CD4-positive, alpha-beta T cell treated with Interleukin-12 subunit alpha and Interleukin-12 subunit beta, for 1 hour (primary cell): ENCODE data around the gene METTL16.

Experiments used
- DNase-seq: peaks from one replicate; pipeline ENCODE4 v3.0.0-alpha.2; 2020

Gene METTL16

DNA sequence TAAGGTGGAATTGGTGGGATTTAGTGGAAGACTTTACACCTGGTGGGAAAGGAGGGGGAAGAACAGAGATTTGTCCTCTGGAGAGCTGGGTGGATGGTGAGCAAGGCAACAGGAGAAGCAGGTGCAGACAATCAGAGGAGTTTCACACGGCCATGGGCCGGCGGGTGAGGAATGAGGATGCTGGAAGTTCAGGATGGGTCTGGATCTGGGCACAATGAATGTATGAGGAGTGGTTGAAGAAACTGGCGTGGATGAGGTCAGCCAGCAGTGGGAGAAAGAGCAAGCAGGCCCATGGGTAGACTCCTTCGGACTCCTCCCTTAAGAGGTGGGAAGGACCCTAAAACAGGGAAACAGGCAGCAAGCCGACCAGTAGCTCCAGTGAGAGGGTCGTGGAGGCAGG lies 100.7 kb downstream of the METTL16 start:
- DNase-seq, result no peak

DNA sequence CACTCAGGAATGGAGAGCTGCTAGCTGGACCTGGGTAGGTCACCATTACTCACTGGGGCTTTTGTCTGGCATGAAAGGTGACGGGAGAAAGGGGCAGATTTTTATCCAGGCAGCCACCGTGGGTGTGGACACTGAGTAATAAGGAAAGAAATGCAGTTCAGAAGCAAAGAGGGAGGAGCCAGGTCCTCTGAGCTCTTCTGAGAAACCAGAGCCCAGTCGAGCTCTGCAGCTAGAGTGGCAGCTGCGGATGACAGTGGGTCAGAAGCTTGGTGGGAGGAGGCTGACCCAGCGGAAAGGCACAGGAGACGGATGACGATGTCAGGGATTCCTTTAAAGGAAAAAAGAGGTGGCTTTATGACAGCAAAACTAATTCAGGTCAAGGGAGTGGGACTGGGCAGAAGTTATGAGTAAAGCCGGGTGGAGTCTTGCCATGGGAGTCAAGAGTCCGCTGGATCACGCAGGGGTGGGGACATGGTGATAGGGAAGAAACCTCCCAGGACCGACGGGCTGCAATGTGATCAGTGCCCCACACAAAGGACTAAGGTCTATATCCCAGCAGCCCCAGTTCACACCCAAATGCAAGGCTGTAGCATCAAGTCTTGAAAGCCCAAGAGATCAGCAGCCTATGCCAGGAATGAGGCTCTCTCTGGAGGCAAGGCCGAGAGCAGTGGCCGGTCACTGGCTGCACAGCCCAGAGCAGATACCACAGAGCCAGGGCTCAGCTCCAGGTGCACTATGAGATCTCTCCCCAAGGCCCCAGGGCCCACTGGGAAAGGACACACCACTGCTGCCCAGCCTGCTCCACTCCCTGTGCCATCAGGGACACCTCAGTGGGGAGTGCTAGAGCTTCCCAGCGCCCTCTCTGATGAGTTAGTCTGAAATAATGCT lies 104.5 kb downstream of the METTL16 start:
- DNase-seq, result no peak

DNA sequence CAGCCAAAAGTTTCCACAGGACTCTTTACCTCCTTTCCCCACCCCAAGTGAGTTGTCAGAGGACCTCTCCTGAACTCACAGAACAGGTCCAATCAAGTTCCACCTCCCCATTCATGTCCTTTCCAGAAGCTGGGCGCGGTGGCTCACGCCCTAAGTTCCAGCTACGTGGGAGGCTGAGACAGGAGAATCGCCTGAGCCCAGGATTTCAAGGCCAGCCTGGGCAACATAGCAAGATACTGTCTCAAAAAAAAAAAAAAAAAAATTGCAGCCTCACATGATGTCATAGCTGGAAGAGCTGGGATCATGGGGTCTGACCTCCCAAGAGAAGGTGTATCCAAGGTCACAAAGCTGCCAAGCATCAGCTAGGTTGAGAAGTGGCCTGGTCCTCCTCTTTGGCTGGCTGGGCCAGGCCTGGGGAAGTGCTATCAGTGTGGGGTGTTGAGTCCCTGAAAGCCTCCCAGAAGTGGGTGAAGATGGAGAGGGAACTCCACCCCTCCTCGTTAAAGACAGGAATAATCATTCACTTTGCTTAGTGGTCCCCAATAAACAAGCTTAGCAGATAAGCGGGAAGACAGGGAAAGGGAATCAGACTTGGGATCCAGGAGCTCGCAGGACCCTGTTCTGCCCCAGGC lies 105.3 kb downstream of the METTL16 start:
- DNase-seq, result no peak

DNA sequence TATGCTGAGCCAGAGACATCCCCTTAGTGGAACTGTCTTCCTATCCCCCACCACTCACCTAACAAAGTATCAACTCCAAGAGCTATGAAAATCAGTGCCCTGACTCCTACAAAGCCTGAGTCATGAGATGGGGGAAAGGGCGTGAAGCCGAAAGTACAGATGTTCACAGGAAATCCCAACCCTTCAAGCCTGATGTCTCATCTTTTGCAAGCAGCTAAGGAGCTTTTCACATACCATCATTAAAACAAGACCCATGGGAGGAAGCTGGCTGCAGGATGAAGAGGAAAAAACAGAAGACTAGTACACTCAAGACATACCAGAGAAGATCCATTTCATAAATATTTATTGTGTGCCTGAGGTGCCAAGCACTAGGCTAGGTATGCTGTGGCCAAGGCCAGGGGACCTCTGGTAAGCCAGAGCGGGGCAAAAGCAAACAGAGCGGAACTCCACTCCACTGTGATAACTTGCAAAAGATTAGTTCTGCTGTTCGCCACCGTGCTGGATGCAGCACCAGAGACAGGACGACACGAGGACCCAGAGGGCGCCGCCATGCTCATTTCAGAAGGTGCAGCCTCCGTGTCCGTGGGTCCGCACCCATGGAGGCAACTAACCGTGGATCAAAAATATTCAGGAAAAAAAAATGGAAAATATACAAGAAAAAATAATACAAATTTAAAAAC lies 106.3 kb downstream of the METTL16 start:
- DNase-seq, result no peak

DNA sequence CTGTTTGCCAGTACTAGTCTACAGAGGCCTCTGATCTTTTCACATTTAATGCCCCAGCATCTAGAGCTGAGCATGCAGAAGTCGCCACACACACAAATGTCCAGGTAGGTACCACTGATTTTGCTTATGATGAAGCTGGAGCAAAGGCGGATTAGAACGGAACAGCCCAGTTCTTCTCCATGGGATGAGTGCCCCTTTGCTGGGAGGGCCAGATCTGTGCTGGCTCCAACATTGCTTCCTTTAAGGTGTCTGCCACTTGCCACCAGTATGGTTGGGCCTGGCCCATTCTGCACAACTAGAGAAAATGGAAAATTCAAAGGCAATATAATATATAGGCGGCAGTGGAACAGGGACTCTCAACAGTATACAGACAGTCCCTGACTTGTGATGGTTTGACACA lies 108.6 kb downstream of the METTL16 start:
- DNase-seq, result no peak

DNA sequence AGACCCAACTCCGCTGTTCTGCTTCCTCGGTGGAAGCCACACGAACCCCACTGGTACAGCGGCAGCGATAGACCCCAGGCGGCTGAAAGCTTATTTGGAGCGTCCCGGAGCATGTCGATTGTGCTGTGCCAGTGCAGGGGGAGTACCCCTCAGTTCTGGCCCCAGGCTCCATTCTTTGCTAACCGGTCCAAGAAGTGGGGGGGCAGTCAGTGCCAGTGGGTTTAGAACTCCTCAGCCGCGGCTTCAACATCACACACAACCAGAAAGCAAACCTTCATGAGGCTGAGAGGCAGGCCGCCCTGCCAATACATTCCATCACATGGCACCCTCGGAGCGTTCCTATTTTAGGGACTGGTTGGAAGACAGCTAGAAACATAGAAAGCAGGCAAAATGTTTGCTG lies 109.1 kb downstream of the METTL16 start:
- no peak for DNase-seq

DNA sequence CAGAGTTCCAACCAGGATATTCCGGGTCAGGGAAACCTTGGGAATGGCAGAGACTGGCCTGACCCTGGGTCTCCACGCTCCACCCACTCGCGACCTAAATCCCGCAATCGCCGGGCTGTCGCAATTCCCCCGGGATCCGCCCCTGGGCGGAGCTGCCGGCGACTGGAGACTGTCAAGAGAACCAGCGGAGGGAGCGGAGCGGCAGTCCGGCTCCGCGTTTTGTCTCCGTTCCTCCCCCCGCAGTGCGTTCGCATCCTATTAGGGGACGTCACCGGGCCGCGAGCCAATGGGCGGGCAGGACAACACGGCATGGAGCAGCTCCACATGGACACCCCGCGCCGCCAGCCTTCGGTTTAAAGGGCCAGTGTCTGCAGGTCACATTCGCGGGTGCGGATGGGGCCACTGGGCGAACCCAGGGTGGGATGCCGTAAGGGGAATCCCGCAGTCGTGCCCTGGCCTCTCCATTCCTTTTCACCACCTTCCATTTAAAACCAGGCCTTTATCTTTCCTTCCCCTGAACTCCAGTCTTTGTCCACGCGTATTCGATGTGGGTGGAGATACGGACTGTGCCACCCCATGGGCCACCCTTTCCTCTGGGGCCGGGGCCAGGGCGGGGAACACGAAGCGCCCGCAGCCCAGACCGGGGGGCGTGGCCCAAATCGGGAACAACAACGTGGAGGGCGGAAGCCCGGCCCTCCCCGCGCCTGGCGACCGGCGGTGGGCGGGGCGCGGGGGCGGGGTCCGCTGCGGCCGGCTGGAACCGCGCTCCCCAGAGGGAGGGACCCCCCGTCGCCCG lies 110.1 kb downstream of the METTL16 start:
- peak; percentile 99 for DNase-seq

DNA sequence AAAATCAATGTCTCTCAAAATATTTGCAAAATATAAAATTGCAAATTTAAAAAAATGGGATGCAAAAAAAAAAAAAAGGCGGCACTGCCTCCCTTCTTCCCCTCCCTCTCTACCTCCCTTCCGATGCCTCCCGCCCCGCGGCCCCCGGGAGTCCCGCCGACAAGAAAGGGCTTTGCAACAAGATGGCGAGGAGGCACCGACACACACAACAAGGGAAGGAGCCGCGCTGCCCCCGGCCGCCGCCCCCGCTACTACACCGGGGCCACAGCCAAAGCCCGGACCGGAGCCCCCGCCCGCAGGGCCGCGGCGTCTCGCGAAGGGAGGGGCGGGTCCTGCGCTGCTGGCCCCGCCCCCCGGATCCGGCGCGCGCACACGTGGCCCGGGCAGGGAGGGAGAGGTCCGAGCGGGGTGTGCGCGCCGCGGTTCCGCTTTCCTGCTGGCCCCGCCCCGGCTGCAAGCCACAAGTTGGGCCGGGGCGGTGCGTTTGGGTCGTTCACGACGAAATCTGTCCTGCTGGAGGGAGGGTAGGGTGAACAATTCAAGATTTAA lies 110.7 kb downstream of the METTL16 start, which contains the start of gene MNT:
Gene MNT (minus strand): TSS at position 184 of the 549 bp plus-strand sequence. CDS start 348 bp downstream, outside the sequence.
- DNase-seq, result peak; percentile 96

DNA sequence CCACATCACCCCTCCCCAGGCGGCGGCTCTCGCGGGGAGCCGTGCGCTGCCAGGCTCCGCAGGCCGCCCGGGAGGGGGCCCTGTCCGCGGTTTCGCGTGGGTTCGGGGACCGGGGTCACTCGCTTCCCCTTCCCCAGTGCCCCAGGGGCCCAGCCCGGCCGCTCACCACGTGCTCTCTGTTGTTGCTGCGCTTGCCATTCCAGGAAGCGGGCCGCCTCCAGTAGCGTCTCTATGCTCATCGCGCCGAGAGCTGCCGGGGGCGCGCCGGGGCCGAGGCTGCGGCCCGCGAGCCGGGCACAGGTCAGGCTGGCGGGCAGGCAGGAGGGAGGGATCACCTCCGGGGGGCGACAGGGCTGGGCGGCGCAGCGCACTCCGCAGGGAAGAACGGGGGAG lies 111.2 kb downstream of the METTL16 start:
- DNase-seq, result peak; percentile 48

DNA sequence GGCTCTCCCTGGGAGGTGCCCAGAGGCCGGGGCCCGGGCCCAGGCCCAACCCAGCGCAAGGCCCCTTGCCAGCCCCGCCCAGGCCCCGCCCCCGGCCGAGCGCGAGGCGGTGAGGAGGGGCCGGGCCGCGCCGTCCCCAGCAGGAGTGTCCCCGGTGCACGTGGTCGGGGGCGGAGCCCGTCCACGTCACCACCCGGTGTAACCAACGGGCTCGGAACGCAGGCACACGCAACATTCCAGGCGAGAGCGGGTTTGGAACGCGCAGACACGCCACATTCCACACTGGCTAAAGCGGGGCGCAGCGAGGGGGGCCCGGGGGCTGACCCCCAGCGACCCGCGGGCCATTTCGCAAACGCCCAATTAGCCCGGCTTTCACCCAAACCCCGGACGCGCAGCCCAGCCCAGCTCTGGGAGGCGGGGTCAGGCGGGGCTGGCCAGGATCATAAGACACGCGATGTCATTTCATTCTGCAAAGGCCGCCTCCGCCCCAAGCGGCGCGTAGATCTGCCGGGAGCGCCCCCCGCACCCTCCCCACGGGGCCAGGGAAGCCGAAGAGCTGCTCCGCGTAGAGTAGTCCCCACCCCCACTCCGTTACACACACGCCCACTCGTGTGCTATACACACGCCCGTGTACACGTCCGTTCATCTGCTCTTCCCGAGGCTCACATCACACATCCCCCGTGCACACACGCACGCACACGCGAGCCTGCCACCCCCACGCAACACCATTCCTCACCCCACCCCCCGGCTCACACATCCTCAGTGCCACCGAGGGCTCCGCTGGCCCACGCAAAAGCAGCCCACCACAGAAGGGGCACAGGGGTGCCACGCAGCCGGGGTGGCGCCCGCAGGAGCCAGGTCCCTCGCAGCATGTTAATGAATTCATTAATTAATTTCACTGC lies 111.9 kb downstream of the METTL16 start:
- DNase-seq, result peak; percentile 94

DNA sequence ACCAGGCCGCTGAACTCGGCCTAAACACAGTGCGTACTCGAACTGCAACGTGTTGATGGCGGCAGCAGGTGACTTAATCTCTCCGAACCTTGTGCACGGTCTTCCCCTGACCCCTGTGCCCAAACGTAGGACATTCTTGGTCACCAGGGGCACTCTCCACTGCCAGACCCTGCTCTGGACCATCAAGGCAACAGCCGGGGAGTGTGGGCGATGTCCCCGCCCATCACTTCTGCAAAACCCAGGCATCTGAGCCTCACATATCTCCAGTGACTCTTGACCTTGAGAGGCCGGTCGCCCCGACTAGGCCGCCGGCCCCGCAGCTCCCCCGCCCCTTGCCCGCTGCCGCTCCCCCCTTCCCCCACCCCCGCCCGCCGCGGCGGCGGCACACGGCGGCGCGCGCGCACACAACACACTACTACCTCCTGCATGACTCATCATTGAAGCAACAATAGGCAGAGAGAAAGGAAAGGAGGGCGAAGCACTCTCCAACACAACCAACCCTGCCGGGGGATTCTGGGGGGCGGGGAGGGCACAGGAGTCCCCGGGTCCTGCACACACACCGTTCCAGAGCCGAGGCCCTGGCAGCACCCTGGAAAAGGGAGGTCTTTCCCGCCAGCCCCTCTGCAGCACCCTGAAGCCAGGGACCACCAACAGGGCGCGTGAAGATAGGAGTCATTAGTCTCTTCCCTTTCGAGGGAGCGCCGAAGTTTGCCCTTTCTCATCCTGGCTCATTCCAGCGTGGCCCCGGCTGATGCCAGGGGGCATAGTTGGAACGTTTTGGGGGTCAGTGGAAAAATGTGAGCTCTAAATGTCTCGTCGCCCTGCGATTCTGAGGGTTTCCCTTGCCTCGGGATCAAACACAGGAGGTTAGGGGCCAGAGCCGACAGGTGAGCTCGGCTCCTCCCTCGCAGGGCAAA lies 112.8 kb downstream of the METTL16 start:
- peak; percentile 74 for DNase-seq

DNA sequence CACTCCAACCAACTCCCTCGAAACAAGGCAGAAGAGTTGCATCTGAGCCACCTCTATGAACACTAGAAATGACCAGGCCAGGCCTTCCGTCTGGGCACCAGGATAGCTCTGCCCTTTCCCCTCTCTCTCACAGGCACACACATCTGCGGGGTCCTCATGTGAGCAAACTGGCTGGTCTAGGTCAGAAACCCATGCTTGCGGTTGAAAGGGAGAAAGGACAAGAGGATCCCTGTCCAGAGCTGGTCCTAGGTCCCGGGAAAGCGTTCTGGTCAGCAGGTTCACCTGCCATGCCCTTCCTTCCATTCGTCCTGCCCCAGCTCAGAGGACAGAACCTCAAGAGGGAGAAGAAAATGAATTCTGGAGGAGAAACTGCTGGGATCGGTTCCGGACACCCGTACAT lies 113.5 kb downstream of the METTL16 start:
- DNase-seq, result no peak

DNA sequence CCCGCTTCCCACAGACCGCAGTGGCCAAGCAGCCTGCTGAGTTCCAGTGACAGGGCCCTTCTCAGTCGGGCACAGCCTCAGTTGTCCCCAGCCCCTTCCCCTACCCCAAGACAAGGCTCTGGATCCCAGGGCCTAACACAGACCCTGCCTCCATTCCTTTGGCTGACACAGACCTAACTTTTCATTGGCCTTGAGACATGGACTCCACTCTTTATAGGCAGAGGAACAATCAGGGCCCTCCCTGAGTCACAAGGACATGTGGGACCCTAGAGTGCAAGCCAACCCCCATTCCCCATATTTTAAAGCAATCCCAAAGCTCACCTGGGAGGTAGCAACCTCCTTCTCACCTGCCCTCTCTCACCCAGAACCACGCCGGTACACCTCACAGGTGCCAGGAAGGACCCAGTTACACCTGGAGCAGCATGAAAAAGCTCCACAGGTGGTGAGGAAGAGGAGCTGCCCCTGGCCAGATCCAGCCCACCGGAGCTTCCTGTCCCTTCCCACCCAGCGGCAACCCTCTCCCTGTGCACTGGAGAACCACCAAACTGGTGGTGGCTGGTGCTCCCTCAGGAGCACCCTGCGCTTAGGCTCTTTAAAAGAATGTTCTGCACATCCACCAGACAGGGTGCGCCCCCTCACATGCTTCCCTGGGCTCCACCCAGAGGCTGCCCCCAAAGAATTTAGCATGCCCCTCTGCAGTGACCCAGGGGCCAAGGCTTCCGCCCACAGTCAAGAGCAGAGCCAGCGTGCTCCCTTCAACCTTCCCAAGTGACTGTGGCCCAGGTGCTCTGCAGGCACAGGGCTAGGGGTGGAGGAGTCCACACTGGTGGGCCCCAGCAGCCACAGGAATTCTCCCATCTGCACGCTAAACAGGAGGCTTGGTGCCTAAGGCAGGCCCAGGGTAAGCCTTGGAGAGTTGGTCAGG lies 114.2 kb downstream of the METTL16 start:
- no peak for DNase-seq

DNA sequence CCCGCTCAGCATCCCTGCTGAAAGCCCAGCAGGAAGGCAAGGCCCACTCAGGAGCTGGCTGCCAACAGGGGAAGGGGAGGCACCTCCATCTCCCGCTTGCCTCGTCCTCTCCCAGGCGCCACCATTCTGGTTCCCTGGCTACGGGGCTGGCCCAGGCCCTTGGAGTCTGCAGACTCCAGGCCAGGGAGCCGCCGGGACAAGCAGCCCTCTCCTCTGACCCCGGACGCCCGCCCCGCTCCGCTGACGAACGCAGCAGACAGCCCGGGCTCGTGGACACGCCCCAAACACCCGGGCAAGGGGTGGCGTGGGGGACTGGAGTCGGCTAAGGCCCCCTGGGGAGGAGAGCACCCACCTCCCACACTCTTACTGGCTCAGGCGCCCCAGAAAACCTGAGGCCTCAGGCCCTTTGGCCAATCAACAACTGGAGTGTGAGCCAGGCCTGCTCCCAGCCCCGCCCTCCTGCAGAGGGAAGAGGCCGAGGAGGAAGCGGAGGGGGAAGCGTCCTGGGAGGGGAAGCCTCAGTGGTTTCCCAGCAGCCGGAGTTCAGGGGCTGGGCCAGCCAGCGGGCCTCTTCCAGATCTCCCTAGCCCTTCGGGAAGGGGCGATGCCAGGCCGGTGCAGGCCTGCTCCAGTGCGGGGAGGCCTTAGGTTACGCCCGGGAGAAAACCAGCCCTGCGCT lies 115.0 kb downstream of the METTL16 start:
- DNase-seq, result peak; percentile 64

DNA sequence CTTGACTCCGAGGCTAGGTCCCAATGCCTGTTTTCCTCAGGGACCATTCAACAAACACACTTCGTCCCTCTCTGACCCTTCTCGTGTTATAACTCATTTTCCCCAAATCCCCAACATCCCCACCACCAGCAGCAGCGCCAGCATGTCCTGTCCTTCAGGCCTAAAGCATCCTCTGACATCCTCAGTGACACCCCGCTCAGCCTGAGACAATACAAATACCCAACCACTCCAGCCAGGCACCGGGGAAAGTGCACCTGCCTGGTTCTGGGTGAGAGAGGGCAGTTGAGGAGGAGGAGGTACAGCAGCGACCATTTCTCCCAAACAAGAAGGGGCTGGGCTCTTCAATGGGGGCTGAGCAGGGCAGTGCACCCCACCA lies 115.5 kb downstream of the METTL16 start:
- DNase-seq, result no peak

DNA sequence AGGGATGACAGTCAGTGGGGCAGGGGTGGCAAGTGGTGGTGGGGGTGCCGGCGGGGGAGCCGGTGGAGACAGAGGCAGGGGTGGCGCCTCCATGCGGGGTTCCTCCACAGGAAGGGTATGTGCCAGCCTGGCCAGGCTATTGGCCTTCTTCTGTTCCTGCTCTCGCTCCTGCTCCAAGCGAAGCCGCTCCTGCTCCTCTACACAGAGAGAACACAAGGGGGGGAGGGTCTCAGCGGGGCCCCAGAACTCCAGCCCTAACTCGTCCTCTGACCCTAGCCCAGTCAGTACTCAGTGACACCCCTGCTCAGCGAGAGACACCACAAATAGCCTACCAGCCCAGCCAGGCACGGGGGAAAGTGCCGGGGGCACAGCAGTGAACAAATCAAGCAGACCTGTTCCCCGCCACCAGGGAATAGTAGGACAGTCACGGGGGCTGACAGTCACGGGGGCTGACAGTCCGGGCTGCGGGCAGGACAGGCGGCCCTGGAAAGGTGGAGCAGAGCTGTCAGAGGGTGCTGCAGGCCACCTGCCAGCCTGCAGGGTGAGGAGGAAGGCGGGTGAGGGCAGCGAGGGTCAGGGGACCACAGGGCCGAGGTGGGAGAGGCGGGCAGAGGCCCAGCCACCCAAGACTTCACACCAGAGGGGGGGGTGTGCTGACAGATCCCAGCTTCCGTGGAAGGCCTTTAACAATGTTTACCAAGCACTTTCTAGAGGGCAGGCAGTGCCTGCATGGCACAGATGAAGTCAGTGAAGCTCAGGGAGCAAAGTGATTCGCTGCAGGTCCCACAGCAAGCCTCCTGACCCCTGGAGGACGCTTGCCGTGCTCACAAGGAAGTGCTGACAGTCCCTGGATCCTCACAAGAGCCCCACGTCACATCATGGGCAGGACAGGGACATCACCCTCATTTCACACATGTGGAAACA lies 116.2 kb downstream of the METTL16 start:
- no peak for DNase-seq

DNA sequence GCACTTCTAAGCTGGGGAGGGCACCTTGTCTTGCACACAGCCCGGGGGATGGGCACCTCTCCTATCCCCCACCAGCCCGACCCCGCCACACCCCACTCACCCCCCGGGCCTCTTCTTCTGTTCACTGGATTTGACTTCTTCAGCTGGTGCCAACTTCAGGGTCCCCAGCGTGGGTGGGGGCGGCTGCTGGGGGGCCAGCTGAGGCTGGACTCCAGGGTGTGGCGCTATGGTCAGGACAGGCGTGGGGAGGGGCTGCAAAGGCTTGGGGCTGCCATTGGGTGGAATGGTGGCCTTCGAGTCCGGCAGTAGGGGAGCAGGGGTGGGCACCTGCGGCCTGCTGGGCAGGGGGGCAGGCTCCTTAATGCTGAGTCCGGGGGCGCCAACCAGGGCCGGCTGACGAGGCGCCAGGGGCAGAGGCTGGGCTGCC lies 116.9 kb downstream of the METTL16 start:
- no peak for DNase-seq
